Upper lobe of right lung (tissue), 1 donor: ENCODE results near the gene TARS3. TPM values are rescaled to one million over a fixed set of nuclear protein-coding genes. Genes with fewer than 3 reads are reported as not detected.

Experiments used
- ATAC-seq: fragments of 200-7000 bp; cut with Tn5 transposase; one replicate; pipeline ENCODE4 v1.9.1; 2020; ENCODE audit warnings: mild to moderate bottlenecking, moderate library complexity
- DNase-seq: peaks from one replicate; pipeline ENCODE4 v3.0.0-alpha.2; 2020
- H3K27ac ChIP-seq: fragments of 200-600 bp; one replicate; pipeline ENCODE4 v1.8.0; 2022
- H3K27me3 ChIP-seq: fragments of 200-600 bp; one replicate; pipeline ENCODE4 v1.8.0; 2022; ENCODE audit warnings: mild to moderate bottlenecking
- H3K36me3 ChIP-seq: fragments of 200-600 bp; one replicate; pipeline ENCODE4 v1.8.0; 2022
- H3K4me1 ChIP-seq: fragments of 200-600 bp; one replicate; pipeline ENCODE4 v1.8.0; 2022
- H3K4me3 ChIP-seq: fragments of 200-600 bp; one replicate; pipeline ENCODE4 v1.8.0; 2022; ENCODE audit warnings: mild to moderate bottlenecking
- H3K9me3 ChIP-seq: fragments of 200-600 bp; one replicate; pipeline ENCODE4 v1.8.0; 2022
- CTCF ChIP-seq: fragments of 200-600 bp; IDR thresholded peaks from one replicate; pipeline ENCODE4 v1.8.0; 2022; ENCODE audit warnings: antibody characterized with exemption
- intact Hi-C: fragments of 100-400 bp; cut with DNase I; formaldehyde crosslinking; loops from one replicate; pipeline ENCODE4 v1.11.0; 2022
- total RNA-seq: library from RNA; stranded (reverse); fragmentation: NEBNext Ultra II Directional; extraction: Animal tissue kit (Norgen Biotek cat#: 25700); gene quantifications from one replicate; pipeline ENCODE4 v1.2.1, GENCODE V29; 2021
- donor health status: DM: no; HTN: yes; CAD: no; lungs with severe emphysema.

Gene TARS3
- total RNA-seq, 1 donor from 2014 or later, result 12.0 TPM

- no peaks in the 10 kb centered on the region for H3K4me1 ChIP-seq
- no peaks in the 10 kb centered on the region for H3K9me3 ChIP-seq
- H3K4me3 ChIP-seq, result no peak overlapping the region
- TF ChIP-seq CTCF, result no peak
- intact Hi-C loops, result no loop called here
- H3K27ac ChIP-seq, result no peak overlapping the region
- no peaks in the 10 kb centered on the region for H3K36me3 ChIP-seq
- DNase-seq (no peak), ATAC-seq (no peak)
- no peaks in the 10 kb centered on the region for H3K27me3 ChIP-seq
These were observed 112.5 kb downstream of the TARS3 start for GRCh38 chr15:101611580-101612299.

- no peaks in the 10 kb centered on the region for H3K9me3 ChIP-seq
- H3K4me3 ChIP-seq, result no peak overlapping the region
- no peaks in the 10 kb centered on the region for H3K4me1 ChIP-seq
- no peak overlapping the region for H3K27ac ChIP-seq
- H3K27me3 ChIP-seq, result no peaks in the 10 kb centered on the region
- no peak for TF ChIP-seq CTCF
- ATAC-seq, result no peak
- DNase-seq, result no peak
- H3K36me3 ChIP-seq, result no peaks in the 10 kb centered on the region
- intact Hi-C loops, result no loop called here
These were observed 113.3 kb downstream of the TARS3 start for GRCh38 chr15:101611007-101611406.

GRCh38 chr15:101610611-101611000, 113.7 kb downstream of the TARS3 start:
- Histone ChIP-seq H3K4me1 (no peaks in the 10 kb centered on the region), H3K4me3 (no peak overlapping the region), H3K36me3 (no peaks in the 10 kb centered on the region), H3K27me3 (no peaks in the 10 kb centered on the region), H3K9me3 (no peaks in the 10 kb centered on the region), H3K27ac (no peak overlapping the region)
- DNase-seq (no peak), ATAC-seq (no peak)
- no peak for TF ChIP-seq CTCF
- intact Hi-C loops, result no loop called here

GRCh38 chr15:101609742-101610610, 114.3 kb downstream of the TARS3 start:
- Histone ChIP-seq H3K4me3 (no peak overlapping the region), H3K36me3 (no peaks in the 10 kb centered on the region), H3K4me1 (no peaks in the 10 kb centered on the region), H3K9me3 (no peaks in the 10 kb centered on the region), H3K27ac (no peak overlapping the region), H3K27me3 (no peaks in the 10 kb centered on the region)
- no peak for ATAC-seq
- DNase-seq, result no peak
- intact Hi-C loops, result no loop called here
- TF ChIP-seq CTCF, result no peak

GRCh38 chr15:101608201-101608600, 116.1 kb downstream of the TARS3 start:
- TF ChIP-seq CTCF, result no peak
- Histone ChIP-seq H3K27ac (no peak overlapping the region), H3K4me1 (no peaks in the 10 kb centered on the region), H3K9me3 (no peaks in the 10 kb centered on the region), H3K36me3 (no peaks in the 10 kb centered on the region), H3K27me3 (no peaks in the 10 kb centered on the region), H3K4me3 (no peak overlapping the region)
- DNase-seq, result no peak
- ATAC-seq, result no peak
- intact Hi-C loops, result no loop called here
